GM18873 (cell line): ENCODE results near the gene KLK12.
"Not testable (repeated sequence)": the region's sequence is repeated elsewhere in the genome, so short reads cannot be mapped to it uniquely, and the experiment has no call there.

Source experiments
- ATAC-seq: cut with Tn5 transposase; IDR thresholded peaks from one replicate; pipeline ENCODE4 v1.9.1; 2021; ENCODE audit warnings: mild to moderate bottlenecking, moderate library complexity, moderate number of reproducible peaks; ENCODE audit not compliant: unreplicated experiment, low FRiP score

Gene KLK12

GRCh38 chr19:50992666-50993035 is 42.2 kb downstream of the KLK12 start:
- no peak for ATAC-seq

GRCh38 chr19:50984416-50984815 is 50.4 kb downstream of the KLK12 start:
- not testable (repeated sequence) for ATAC-seq

- ATAC-seq, result no peak
Observed at GRCh38 chr19:50983625-50984292, 51.0 kb downstream of the KLK12 start, which contains the start of gene KLK7. Gene KLK7 (minus strand): TSS chr19:50983917. CDS start chr19:50982399, 1,518 bp downstream.

GRCh38 chr19:50982186-50982585 is 52.6 kb downstream of the KLK12 start:
- no peak for ATAC-seq

GRCh38 chr19:50981587-50982146 is 53.1 kb downstream of the KLK12 start:
- ATAC-seq, result no peak

- no peak for ATAC-seq
Observed at GRCh38 chr19:50980208-50980607, 54.6 kb downstream of the KLK12 start.

GRCh38 chr19:50979758-50980157 is 55.0 kb downstream of the KLK12 start:
- no peak for ATAC-seq
